ENCODE measurements around the gene DOCK2. TPM values are rescaled to one million over a fixed set of nuclear protein-coding genes. Genes with fewer than 3 reads are reported as not detected.
"Not testable (repeated sequence)": the region's sequence is repeated elsewhere in the genome, so short reads cannot be mapped to it uniquely, and the experiment has no call there.

Gene DOCK2
- total and polyA plus RNA-seq, 12 donors: 3.3 to 59.5 (median 21.0) TPM

GRCh38 chr5:169719360-169720314, 82.6 kb downstream of the DOCK2 start:
- no peaks in the 10 kb centered on the region for H3K36me3 ChIP-seq (replicated peaks in 1 of 2)
- H3K27me3 ChIP-seq: no peaks in the 10 kb centered on the region
- H3K4me3 ChIP-seq: no peak overlapping the region
- H3K9me3 ChIP-seq (replicated peaks in 1 of 3): no peaks in the 10 kb centered on the region
- H3K4me1 ChIP-seq (replicated peaks in 1 of 2): peaks cover 14 to 19% of the 10 kb centered on the region in 2 donors
- 77 to 90% (median 81%) methylated on average over 7 of the region's 7 CpGs for WGBS, 4 donors
- no peak for DNase-seq
- no peak overlapping the region for H3K27ac ChIP-seq
- intact Hi-C loops (cut with DNase I): no loop called here
- no peak for TF ChIP-seq CTCF (IDR thresholded peaks at IDR 0.05)

- H3K27me3 ChIP-seq: no peaks in the 10 kb centered on the region
Observed at GRCh38 chr5:169721771-169722170, 84.7 kb downstream of the DOCK2 start.

GRCh38 chr5:169723103-169723831, 86.2 kb downstream of the DOCK2 start:
- DNase-seq: no peak
- no peak overlapping the region for H3K4me3 ChIP-seq
- TF ChIP-seq CTCF (IDR thresholded peaks at IDR 0.05): no peak
- no peak for TF ChIP-seq POLR2A (IDR thresholded peaks at IDR 0.05)
- peaks cover 5 to 9% of the 10 kb centered on the region in 2 donors for H3K4me1 ChIP-seq (replicated peaks in 1 of 2)
- H3K27ac ChIP-seq: no peak overlapping the region
- no peaks in the 10 kb centered on the region for H3K27me3 ChIP-seq
- H3K9me3 ChIP-seq (replicated peaks in 1 of 3): no peaks in the 10 kb centered on the region
- intact Hi-C loops (cut with DNase I): no loop called here
- no peaks in the 10 kb centered on the region for H3K36me3 ChIP-seq (replicated peaks in 1 of 2)
- 82 to 91% (median 88%) methylated on average over 3 of the region's 3 CpGs for WGBS, 4 donors

More at GRCh38 chr5:169721771-169722170, 84.7 kb downstream of the DOCK2 start:
- 93 to 97% (median 94%) methylated on average over 2 of the region's 2 CpGs for WGBS, 4 donors
- intact Hi-C loops (cut with DNase I): no loop called here
- peaks cover 14 to 19% of the 10 kb centered on the region in 2 donors for H3K4me1 ChIP-seq (replicated peaks in 1 of 2)
- H3K27ac ChIP-seq: no peak overlapping the region
- no peaks in the 10 kb centered on the region for H3K9me3 ChIP-seq (replicated peaks in 1 of 3)
- TF ChIP-seq CTCF (IDR thresholded peaks at IDR 0.05) (no peak), POLR2A (IDR thresholded peaks at IDR 0.05) (no peak)
- no peak for DNase-seq
- no peaks in the 10 kb centered on the region for H3K36me3 ChIP-seq (replicated peaks in 1 of 2)
- H3K4me3 ChIP-seq: no peak overlapping the region

GRCh38 chr5:169724303-169725087, 87.4 kb downstream of the DOCK2 start:
- intact Hi-C loops (cut with DNase I): no loop called here
- Histone ChIP-seq H3K4me3 (no peak overlapping the region), H3K36me3 (replicated peaks in 1 of 2) (no peaks in the 10 kb centered on the region), H3K27ac (no peak overlapping the region), H3K27me3 (no peaks in the 10 kb centered on the region), H3K9me3 (replicated peaks in 1 of 3) (no peaks in the 10 kb centered on the region), H3K4me1 (replicated peaks in 1 of 2) (no peaks in the 10 kb centered on the region)
- TF ChIP-seq CTCF (IDR thresholded peaks at IDR 0.05): no peak
- TF ChIP-seq POLR2A (IDR thresholded peaks at IDR 0.05): no peak
- 81 to 88% (median 85%) methylated on average over 8 to 10 of the region's 10 CpGs for WGBS, 4 donors
- DNase-seq: no peak

- 93 to 97% (median 96%) methylated on average over 4 of the region's 4 CpGs for WGBS, 4 donors
- not testable (repeated sequence) for H3K9me3 ChIP-seq (replicated peaks in 1 of 3)
Observed at GRCh38 chr5:169725665-169726064, 88.6 kb downstream of the DOCK2 start.

More at GRCh38 chr5:169725665-169726064, 88.6 kb downstream of the DOCK2 start:
- intact Hi-C loops (cut with DNase I); H3K36me3 ChIP-seq (replicated peaks in 1 of 2); H3K27me3 ChIP-seq; H3K4me3 ChIP-seq; H3K4me1 ChIP-seq (replicated peaks in 1 of 2); H3K27ac ChIP-seq; DNase-seq: not testable (repeated sequence)

Data from adrenal gland (tissue), 12 donors.